Activated naive CD8-positive, alpha-beta T cell treated with anti-CD3 and anti-CD28 coated beads, Interleukin-2, amount 50 U/mL, for 24 hours (primary cell): ENCODE data around the gene ARHGEF17.

ENCODE experiments used
- ATAC-seq: fragments of 150-1000 bp; cut with Tn5 transposase; one replicate; pipeline ENCODE4 v1.10.0; 2021
- DNase-seq: peaks from one replicate; pipeline ENCODE4 v3.0.0; 2021
- H3K27ac Mint-ChIP-seq: one replicate; pipeline ENCODE4 v1.8.0; 2021; ENCODE audit warnings: mild to moderate bottlenecking, mixed read lengths
- H3K27me3 Mint-ChIP-seq: one replicate; pipeline ENCODE4 v1.8.0; 2021; ENCODE audit warnings: mixed read lengths
- H3K36me3 Mint-ChIP-seq: one replicate; pipeline ENCODE4 v1.8.0; 2021; ENCODE audit warnings: low read depth, mixed read lengths
- H3K4me1 Mint-ChIP-seq: one replicate; pipeline ENCODE4 v1.8.0; 2021; ENCODE audit warnings: mixed read lengths
- H3K4me3 Mint-ChIP-seq: one replicate; pipeline ENCODE4 v1.8.0; 2021; ENCODE audit warnings: mild to moderate bottlenecking, moderate library complexity, mixed read lengths
- H3K9me3 Mint-ChIP-seq: one replicate; pipeline ENCODE4 v1.8.0; 2021; ENCODE audit warnings: mixed read lengths

Gene ARHGEF17

GRCh38 chr11:73404506-73405145 is 96.5 kb downstream of the ARHGEF17 start:
- H3K4me3 Mint-ChIP-seq, result no peak overlapping the region
- no peak overlapping the region for H3K27ac Mint-ChIP-seq
- no peaks in the 10 kb centered on the region for H3K9me3 Mint-ChIP-seq
- H3K4me1 Mint-ChIP-seq, result peaks cover 2% of the 10 kb centered on the region
- H3K27me3 Mint-ChIP-seq, result no peaks in the 10 kb centered on the region
- no peak for ATAC-seq
- DNase-seq, result no peak
- no peaks in the 10 kb centered on the region for H3K36me3 Mint-ChIP-seq

- Mint-ChIP-seq H3K9me3 (no peaks in the 10 kb centered on the region), H3K27me3 (no peaks in the 10 kb centered on the region), H3K4me3 (no peak overlapping the region), H3K36me3 (no peaks in the 10 kb centered on the region), H3K27ac (no peak overlapping the region), H3K4me1 (peaks cover 2% of the 10 kb centered on the region)
- ATAC-seq, result no peak
- no peak for DNase-seq
Observed at GRCh38 chr11:73405146-73405510, 97.1 kb downstream of the ARHGEF17 start.

GRCh38 chr11:73406131-73406530 is 98.1 kb downstream of the ARHGEF17 start:
- Mint-ChIP-seq H3K27ac (no peak overlapping the region), H3K36me3 (no peaks in the 10 kb centered on the region), H3K4me1 (peaks cover 2% of the 10 kb centered on the region), H3K9me3 (no peaks in the 10 kb centered on the region), H3K4me3 (no peak overlapping the region), H3K27me3 (no peaks in the 10 kb centered on the region)
- no peak for DNase-seq
- ATAC-seq, result no peak

- Mint-ChIP-seq H3K9me3 (no peaks in the 10 kb centered on the region), H3K4me3 (no peak overlapping the region), H3K4me1 (peaks cover 2% of the 10 kb centered on the region), H3K27ac (peak overlapping the region; percentile 52), H3K27me3 (no peaks in the 10 kb centered on the region), H3K36me3 (no peaks in the 10 kb centered on the region)
- DNase-seq (no peak), ATAC-seq (no peak)
Observed at GRCh38 chr11:73406619-73407018, 98.5 kb downstream of the ARHGEF17 start.

- Mint-ChIP-seq H3K4me3 (no peak overlapping the region), H3K9me3 (no peaks in the 10 kb centered on the region), H3K4me1 (no peaks in the 10 kb centered on the region), H3K27me3 (no peaks in the 10 kb centered on the region), H3K36me3 (no peaks in the 10 kb centered on the region), H3K27ac (no peak overlapping the region)
- DNase-seq (no peak), ATAC-seq (no peak)
Observed at GRCh38 chr11:73409431-73409830, 101.4 kb downstream of the ARHGEF17 start.

- no peaks in the 10 kb centered on the region for H3K9me3 Mint-ChIP-seq
- H3K4me1 Mint-ChIP-seq, result peaks cover 2% of the 10 kb centered on the region
- H3K36me3 Mint-ChIP-seq, result no peaks in the 10 kb centered on the region
- H3K27ac Mint-ChIP-seq, result no peak overlapping the region
- H3K4me3 Mint-ChIP-seq, result no peak overlapping the region
- no peaks in the 10 kb centered on the region for H3K27me3 Mint-ChIP-seq
- ATAC-seq (no peak), DNase-seq (no peak)
Observed at GRCh38 chr11:73410627-73411026, 102.6 kb downstream of the ARHGEF17 start.

GRCh38 chr11:73411031-73411430 is 103.0 kb downstream of the ARHGEF17 start:
- DNase-seq (no peak), ATAC-seq (no peak)
- Mint-ChIP-seq H3K27ac (no peak overlapping the region), H3K4me1 (peaks cover 2% of the 10 kb centered on the region), H3K27me3 (no peaks in the 10 kb centered on the region), H3K4me3 (no peak overlapping the region), H3K36me3 (no peaks in the 10 kb centered on the region), H3K9me3 (no peaks in the 10 kb centered on the region)

- no peak for DNase-seq
- Mint-ChIP-seq H3K9me3 (no peaks in the 10 kb centered on the region), H3K27me3 (no peaks in the 10 kb centered on the region), H3K4me3 (no peak overlapping the region), H3K36me3 (no peaks in the 10 kb centered on the region), H3K4me1 (peaks cover 2% of the 10 kb centered on the region), H3K27ac (no peak overlapping the region)
- ATAC-seq, result no peak
Observed at GRCh38 chr11:73412308-73412707, 104.2 kb downstream of the ARHGEF17 start.

- peaks cover 2% of the 10 kb centered on the region for H3K4me1 Mint-ChIP-seq
- ATAC-seq, result no peak
- H3K27ac Mint-ChIP-seq, result no peak overlapping the region
- H3K9me3 Mint-ChIP-seq, result no peaks in the 10 kb centered on the region
- H3K27me3 Mint-ChIP-seq, result no peaks in the 10 kb centered on the region
- H3K36me3 Mint-ChIP-seq, result peaks cover 5% of the 10 kb centered on the region
- H3K4me3 Mint-ChIP-seq, result no peak overlapping the region
- no peak for DNase-seq
Observed at GRCh38 chr11:73413256-73413655, 105.2 kb downstream of the ARHGEF17 start.

- peaks cover 8% of the 10 kb centered on the region for H3K36me3 Mint-ChIP-seq
- H3K4me3 Mint-ChIP-seq, result no peak overlapping the region
- H3K4me1 Mint-ChIP-seq, result peaks cover 2% of the 10 kb centered on the region
- no peak for DNase-seq
- no peaks in the 10 kb centered on the region for H3K9me3 Mint-ChIP-seq
- no peaks in the 10 kb centered on the region for H3K27me3 Mint-ChIP-seq
- ATAC-seq, result no peak
- H3K27ac Mint-ChIP-seq, result no peak overlapping the region
Observed at GRCh38 chr11:73414977-73415651, 107.0 kb downstream of the ARHGEF17 start.

- ATAC-seq, result no peak
- DNase-seq, result no peak
- Mint-ChIP-seq H3K27me3 (no peaks in the 10 kb centered on the region), H3K27ac (no peak overlapping the region), H3K4me1 (peaks cover 2% of the 10 kb centered on the region), H3K9me3 (no peaks in the 10 kb centered on the region), H3K36me3 (peaks cover 8% of the 10 kb centered on the region), H3K4me3 (no peak overlapping the region)
Observed at GRCh38 chr11:73415854-73416615, 108.0 kb downstream of the ARHGEF17 start.

- DNase-seq (no peak), ATAC-seq (no peak)
- Mint-ChIP-seq H3K9me3 (no peaks in the 10 kb centered on the region), H3K27ac (no peak overlapping the region), H3K27me3 (no peaks in the 10 kb centered on the region), H3K4me3 (no peak overlapping the region), H3K4me1 (peaks cover 2% of the 10 kb centered on the region), H3K36me3 (peaks cover 8% of the 10 kb centered on the region)
Observed at GRCh38 chr11:73416786-73417185, 108.7 kb downstream of the ARHGEF17 start.
